NCI-H774 (cell line): ENCODE data around the gene NOX5.
"Not testable (repeated sequence)": the region's sequence is repeated elsewhere in the genome, so short reads cannot be mapped to it uniquely, and the experiment has no call there.

Experiments used
- DNase-seq: peaks from one replicate; lab custom pipeline; 2025; lab: John Stamatoyannopoulos, UW

The NOX5 gene

DNA sequence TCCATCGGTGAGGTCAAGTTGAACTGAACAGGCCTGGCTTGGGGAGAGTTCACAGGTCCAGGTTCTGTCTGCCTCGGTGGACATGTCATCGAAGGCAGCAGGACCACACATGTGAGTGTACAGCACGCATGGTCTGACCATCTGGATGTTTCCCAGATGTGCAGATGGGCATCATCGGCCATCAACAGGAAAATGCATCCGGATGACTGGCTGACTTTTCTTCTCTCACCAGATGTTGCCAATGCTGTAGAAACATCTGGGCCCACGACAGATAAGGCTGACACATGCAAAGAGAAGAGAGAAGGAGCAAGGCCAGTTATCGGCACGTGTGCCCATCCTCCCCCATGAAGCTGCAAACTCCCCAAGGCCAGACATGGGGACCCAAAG is 45.1 kb downstream of the NOX5 start:
- no peak for DNase-seq

DNA sequence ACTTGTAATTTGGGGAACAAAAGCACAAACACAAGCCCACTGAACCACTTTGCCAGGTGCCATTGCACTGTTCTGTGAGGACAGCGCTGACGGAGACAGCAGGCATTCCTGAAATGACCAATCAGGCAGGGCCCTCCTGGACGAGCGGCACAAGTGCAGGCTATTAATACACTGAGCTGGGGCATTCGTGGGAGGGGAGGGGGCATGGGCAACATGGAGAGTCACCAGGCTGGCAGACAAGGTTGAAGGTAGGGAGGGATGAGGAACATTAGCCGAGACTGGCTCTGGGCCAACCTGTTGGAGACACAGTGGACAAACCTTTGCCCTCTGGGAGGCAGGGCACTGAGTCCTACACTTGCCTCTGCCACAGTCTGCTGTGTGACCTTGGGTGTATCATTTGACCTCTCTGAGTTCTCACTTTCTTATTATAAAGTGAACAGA is 45.6 kb downstream of the NOX5 start:
- DNase-seq: no peak

DNA sequence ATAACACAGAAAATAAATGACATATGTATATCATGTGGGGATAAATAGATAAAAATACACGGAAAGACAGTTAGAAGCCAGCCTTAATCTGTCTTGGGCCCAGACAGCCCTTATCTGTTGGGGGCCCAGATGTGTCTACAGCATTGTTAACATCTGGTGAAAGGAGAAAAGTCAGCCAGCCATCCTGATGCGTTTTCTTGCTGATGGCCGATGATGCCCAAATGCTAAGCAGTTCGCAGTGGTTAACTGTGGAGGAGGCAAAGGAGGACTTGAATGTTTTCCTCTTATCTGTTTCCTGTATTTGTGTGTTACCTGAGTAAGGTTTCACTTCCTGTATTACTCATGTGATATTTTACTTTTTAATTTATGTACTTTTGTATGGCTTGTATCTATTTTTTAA is 46.2 kb downstream of the NOX5 start:
- DNase-seq: no peak

DNA sequence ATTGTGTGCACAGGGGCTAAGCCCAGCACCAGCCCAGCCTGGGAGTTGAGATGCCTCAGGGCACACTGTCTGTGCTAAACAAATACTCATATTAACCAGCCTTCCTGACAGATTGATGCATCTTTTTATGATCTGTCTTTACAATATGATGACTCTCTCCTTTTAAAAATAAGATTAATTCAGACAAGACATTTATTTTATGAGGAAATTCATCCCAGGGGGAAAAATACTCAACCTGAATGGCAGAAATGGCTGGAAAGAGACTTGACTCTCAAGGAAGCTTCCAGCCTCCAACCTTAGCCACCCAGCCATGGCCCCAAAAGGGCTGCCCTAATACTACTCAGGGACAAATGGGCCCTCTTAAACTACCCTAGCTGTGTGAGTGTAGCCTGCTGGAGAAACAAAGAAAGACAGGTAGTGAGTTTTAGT is 46.9 kb downstream of the NOX5 start:
- DNase-seq: no peak

DNA sequence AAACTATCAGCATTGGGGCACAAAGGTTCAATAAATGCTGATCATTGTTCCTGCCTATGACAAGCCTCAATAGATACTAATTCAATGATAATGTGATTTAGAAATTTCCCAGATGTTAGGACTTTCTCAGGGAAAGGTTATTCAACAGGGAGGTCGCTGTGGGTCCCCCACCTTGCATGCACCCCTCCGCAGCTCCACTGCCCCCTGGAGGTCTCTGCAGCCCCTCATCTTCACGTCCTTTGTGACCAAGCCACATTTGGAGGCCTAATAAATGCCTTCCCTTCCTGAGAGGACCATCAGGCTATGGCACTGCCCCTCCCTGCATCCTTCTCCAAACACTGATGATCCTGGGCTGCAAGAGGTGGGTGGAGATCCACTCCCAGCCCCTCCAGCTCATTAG is 50.2 kb downstream of the NOX5 start:
- no peak for DNase-seq

DNA sequence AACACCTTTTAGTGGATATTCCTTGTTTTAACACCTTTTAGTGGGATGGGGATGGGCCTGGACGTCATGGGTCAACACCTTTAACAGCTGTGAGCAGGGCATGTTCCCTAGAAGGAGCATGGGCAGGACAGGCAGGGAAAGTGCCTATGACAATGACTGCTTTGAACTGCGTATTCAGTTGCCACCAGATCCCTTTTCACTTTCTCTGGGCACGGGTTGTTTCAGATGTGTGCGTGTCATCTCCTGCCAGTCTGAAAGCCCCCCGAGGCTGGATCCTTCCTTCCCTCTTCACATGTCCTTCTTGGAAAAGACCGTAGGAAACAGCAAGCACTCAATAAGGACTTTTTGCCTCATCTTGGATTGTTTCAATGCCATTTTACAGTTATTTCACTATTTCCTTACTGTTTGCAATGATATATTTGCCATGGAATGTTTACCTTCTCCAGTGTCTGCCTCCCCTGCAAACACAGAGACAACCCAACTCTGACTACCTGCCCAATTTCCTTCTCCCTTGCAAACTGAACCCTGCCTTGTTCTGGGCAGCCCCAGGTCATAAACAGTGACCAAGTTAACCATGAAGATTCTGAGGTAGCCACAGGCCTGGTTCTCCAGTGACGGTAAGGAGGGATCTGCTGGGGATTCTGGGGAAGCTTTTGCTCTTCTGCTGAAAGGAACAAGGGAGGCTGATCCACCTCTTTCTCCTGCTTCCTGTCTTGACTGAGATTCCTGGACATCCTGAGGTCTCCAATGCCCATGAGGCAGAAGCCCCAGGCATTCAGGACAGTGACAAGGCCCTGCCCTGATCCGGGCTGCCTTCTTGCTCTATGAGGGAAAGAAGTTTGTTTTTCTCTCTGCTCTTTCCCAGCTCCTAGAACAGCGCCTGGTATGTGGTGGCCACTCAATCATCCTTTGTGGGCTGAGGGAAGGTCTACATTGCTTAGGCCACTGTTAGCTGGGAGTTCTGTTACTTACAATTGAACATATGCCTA is 51.8 kb downstream of the NOX5 start:
- no peak for DNase-seq

DNA sequence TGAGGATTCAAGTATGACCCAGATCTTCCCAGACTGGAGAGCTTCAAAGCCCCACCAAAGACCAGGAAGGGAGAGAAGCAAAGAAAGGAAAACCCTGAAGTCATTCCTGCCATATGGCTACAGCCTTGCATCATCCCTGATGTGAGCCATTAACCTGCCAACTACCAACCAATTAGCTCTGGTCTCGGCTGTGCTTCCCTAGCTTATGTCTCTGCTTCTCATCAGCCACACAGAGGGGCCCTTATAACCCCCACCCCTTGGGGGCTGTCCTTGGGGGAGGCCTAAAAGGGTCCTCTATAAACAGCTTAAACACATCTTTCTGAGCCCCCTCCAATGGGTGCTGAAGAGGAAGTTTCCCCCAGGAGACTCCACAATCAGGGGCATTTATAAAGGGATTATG is 52.8 kb downstream of the NOX5 start:
- DNase-seq: no peak

DNA sequence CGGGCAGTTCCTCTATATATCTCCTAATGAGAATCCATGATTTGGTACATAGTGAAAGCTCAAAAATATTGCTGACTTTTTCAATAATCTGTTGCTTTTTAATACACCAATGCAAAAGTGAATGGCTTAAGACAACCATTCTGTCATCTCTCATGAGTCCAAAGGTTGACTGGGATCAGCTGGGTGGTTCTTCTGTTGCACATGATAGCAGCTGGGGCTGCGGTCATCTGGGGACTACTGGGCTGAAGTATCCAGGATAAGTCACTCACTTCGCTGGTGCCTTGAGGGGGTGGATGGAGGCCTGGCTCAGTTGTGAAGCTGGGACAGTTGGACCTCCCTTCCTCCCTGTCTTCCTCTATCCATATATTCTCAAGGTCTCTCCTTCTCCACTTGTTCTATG is 53.7 kb downstream of the NOX5 start:
- no peak for DNase-seq

DNA sequence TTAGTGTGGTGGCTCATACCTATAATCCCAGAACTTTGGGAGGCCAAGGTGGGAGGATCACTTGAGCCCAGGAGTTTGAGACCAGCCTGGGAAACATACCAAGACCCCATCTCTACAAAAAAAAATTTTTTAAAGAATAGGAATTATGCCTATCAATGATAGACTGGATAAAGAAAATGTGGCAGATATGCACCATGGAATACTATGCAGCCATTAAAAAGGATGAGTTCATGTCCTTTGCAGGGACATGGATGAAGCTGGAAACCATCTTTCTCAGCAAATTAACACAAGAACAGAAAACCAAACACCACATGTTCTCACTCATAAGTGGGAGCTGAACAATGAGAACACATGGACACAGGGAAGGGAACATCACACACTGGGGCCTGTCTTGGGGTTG is 54.8 kb downstream of the NOX5 start:
- DNase-seq: not testable (repeated sequence)

DNA sequence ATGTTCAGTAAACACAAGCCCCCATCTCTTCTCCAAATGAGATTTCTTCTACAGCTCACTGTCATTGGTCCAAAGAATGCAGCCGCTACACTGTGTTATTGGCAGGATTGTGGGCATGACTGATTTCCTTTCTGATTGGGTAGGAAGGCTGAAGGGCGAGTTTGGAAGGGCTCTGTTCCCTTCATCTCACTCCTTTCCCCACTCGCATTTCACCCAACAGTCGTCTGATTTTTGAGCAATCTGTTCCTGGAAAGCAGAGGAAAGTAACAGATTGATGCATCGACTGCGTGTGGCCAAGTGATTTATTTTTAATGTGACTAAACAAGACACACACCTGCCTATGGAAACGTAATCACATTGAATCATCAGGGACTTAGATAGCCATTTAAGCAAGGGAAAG is 55.5 kb downstream of the NOX5 start:
- DNase-seq: no peak

DNA sequence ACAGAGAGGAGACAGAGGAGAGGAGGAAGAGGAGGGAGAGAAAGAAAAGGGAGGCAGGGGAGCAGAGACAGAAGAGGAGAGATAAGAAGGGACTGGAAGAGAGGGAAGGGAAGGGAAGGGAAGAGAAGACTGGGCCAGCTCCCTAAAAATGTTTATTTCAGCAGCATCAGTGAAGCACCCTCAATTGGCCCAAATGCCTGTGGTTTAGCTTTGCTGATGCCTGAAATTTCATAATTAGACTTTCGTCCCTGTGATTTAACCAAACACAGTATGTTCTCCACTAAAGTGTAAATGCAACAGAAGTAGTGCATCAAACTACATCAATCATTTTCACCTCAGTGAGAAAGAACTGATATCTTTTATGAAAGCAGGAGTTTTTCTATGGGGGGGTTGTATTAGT is 55.9 kb downstream of the NOX5 start:
- no peak for DNase-seq

DNA sequence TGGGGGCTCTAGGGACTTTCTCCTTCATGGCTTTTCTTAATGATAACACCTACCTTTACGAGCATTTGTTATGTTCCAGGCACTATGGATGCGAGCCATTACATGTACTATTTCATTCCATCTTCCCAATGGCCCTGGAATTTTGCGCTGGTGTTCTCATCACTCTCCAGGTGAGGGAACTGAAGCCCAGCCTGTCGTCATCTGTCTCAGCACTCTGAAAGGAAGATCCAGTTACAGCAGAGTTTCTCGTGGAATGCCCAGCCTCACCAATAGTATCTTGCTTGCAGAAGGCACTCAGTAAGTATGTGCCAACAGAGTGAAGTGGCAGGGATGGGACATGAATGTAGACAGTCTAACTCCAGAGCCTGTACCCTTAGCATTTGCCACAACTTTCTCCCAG is 56.8 kb downstream of the NOX5 start:
- DNase-seq: no peak

DNA sequence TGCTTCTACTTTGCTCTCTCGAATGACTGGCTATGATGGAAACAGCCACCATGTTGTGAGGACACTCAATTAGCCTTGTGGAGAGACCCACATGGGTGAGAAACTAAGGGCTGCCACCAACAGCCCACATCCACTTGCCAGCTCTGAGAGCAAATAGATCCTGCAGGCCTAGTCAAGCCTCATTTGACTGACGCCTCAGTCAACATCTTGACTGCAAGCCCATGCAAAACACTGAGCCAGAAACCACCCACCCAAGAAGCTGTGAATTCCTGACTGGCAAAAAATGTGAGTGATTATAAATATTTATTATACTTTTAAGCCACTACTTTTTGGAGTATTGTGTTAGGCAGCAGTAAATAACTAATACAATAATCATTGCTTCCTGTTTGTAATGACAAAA is 58.4 kb downstream of the NOX5 start:
- no peak for DNase-seq

DNA sequence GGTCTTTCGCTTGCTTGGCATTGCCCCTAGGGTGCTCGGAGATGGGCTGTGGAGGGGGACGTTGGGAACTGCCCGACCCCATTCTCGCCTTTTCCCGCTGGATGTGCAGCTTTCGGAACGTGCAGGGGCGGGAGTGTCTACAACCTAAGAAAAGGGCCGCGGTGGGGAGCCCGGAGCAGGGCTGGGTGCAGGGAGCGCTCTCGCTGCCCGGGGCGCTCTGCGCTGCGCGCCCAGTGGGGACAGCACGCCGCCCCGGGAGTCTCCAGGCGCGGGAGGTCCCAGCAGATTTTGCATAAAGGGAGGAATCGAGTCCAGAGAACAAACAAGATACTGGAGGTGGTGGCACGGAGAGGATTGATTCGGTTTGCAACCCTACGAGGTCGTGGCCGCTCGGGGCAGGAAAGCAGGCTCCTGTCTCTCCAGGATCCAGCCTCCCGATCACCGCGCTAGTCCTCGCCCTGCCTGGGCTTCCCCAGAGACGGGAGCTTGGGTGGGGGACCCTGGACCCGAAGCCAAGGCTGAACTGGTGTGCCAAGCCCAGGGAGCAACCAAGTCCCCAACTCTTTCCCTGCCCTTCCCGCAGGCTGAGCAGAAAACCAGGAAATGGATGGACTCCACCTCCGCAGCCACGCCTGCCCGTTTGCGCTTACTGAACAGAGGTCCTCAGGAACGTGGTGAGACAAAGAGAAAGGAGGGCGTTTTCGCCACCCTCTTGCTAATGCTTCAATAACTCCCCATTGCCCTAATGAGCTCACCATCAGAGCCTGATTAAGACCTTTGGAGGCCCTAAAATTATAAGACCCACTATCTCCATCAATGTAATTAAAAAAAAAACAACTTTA is 59.7 kb downstream of the NOX5 start:
- peak; percentile 78 for DNase-seq

DNA sequence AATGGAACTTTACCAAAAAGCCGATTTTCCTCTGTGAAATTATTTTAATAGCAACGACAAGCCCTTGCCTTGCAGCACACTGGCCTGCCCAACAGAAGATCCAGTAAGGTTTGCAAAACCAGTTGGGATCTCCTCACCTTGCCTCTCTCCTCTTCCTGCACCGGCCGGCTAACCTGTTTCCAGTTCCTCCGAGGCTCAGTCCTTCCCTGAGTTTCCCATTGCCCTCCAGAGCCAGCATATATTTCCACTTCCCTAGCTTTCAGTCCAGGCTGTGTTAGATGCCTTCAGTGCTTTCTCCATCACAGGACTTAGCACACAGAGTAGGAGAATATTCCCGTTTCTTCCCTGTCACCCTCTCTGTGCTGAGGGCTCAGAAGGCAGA is 60.3 kb downstream of the NOX5 start:
- DNase-seq: no peak

DNA sequence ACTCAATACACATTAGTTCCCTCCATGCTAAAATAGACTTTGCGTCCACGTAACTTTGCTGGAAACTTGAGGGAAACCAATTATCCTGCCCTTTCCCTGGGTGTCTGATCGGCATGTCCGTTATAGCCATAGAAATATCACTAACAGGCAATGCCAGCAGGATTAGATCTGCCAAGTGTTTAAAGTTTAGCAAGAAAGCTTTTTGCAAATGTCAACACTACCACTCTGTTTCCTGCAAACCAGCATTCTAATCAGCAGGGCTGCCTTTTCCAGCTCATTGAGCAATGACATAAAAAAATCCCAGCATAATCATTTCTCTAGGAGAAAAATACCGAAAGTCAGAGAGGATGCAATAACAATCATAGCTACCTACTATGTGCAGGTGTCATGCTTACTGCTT is 60.9 kb downstream of the NOX5 start:
- DNase-seq: no peak

DNA sequence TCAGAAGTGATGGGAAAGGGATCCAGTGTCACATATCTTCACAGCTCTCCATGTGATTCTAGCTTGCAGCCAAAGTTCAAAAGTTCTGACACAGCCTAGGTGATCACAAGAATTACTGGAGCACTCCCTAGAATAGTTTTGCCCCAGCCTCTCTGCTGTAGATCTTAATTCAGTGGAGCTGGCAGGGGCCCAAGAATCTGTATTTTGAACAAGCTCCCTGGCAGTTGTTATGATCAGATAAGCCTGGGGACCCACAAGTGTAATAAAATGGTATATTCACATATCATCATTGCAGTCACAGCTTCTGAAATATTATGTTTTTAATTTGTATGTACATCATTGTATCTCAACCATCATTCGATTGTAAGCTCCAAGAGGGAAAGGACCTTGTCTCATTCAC is 62.3 kb downstream of the NOX5 start:
- no peak for DNase-seq

DNA sequence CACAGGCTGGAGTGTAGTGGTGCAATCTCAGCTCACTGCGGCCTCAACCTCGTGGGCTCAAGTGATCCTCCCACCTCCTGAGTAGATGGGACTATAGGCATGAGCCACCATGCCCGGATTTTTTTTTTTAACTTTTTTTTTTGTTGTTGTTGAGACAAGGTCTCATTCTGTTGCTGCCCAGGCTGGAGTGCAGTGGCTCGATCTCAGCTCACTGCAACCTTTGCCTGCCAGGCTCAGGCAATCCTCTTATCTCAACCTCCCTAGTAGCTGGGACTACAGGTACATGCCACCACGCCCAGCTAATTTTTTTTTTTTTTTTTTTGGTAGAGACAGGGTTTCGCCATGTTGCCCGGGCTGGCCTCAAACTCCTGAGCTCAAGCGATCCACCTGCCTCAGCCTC is 64.1 kb downstream of the NOX5 start:
- no peak for DNase-seq

DNA sequence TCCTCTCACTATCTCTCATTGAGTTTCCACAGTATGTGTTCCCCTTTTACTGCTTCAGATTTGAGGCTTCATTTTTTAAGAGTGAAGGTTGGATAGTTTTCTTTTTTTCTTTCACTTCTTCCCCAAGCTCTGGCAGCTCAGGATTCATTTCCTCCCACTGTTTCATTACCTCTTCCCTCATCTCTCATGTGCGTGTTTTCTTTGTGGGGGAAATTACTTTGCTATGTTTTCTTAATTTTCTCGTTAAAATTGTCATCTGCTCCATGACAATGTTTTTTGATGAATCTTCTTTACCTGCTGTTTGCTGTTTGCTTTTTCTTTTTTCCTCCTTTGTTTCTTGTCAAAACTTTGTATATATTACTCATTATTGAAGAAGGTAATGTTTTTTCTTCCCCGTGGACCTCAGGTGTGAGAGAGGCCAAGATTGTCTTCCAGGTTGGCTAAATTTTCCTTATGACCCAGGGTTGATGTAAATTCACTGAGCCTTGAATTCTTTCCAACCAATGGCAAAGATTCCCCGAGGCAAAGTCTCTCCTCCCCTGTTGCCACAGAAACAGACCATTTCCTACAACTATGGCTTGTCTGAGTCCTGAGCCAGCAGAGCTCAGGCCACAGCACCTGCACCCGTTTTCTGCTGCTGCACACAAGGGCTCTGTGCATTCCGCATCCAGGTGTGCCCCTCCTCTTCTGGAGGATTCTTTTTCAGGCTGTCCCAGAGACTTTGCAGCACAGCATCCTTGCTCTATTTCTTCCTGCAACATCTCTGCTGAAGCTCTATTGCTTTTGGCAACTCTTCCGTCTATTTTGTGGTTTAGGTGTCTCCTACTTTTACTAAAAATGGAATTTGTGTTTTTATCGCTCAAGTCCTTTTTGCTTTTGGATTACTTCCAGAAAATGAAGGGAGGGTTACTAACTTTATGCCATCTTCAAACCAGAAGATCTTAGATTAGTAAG is 66.1 kb downstream of the NOX5 start:
- peak; percentile 55 for DNase-seq

DNA sequence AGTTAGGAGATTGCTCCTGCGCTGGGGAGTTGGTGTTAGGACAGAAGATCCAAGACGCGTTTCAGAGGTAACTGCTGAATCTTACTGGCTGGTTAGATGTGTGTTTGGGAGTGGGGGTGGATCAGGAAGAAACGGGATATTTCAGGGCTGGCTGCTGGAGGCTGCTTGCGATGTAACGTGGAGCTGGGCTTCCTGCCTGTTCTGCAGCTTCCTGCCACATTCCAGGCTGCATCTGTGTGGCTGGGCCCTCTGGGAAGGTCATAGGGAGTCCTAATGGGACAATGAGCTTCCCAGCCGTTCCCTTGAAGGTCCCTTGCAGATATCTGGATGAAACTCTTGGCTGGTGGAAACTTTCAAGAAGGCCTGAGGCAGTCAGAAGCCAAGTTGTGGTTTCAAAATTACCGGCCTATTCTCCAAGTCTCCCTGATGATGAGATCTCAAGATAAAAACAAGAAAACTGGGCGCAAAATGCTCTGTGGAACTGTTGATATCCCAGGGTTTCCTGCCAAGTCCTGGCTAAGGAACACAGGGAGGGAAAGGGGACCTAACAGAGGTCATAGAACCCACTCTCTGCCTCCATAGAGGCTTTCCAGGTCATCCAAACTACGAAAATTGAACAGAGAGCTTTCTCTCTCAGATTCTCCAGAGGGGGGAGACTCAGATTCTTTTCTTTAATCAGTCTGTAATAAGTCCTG is 67.0 kb downstream of the NOX5 start:
- no peak for DNase-seq

DNA sequence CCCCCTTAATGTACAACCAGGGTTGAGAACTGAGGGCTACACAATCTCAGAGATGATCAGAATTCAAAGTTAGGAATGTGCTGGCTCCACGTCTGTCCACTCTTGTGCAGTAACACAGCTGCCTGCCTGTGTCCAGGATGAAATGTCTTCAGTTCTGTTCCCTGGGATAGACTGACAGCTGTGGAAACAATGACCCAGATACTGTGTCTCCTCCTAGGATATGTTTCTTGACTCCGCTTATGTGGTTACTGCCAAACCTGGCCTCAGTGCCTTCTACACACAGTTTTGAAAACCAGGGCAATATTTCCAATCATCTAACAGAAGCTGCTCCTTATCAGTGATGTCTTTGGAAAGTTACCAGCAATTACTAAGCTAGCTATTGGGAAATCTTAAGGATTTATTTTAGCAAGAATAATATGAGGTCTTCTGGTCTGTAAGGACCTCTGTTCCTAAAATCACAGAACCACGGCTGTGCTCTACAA is 67.6 kb downstream of the NOX5 start:
- DNase-seq: no peak
